ENCODE measurements around the gene CHST15. TPM values are rescaled to one million over a fixed set of nuclear protein-coding genes. Genes with fewer than 3 reads are reported as not detected.
A peak's percentile ranks its signal among the peaks of the same experiment; 100 is the strongest.

CHST15 gene
- polyA plus RNA-seq, 5 donors, result 11.4 to 16.6 (median 14.5) TPM

DNA sequence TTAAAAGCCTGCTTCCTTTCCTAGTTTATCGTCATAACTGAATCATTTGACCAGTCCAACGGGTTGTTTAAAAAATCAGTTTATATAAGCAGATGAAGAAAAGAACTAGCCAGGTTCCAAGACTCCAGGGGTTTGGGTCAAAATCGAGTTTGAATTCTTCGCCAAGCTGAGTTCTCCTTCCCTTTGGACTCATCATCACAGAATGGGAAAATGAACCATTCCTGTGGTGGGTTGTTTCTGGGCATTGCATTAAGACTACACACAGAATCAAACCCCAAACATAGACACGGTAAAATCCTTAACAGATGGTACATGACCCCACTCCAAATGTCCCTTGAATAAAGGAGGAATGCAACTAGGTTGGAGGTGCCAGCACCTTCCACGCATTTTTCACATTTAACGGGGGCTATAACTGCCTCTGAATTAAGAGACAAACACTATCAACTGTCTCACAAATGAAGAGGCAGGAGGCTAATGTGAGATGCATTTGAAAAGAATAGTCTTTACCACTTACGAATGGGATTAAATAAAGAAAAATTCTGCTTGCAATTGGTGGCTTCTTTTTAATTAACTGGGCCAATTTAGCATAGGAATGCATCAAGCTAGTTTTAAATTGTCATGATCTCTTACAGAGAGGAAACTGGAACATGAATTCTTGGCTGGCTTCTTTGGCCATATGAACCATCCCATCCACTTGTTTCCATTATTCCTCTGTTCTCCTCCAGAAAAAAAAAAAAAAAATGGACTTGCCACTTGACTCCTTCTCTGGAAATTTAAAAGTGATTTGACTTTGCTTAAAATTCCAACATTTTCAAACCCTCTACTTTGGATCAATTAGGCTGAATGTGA lies 61.1 kb downstream of the CHST15 start:
- no peak for DNase-seq

DNA sequence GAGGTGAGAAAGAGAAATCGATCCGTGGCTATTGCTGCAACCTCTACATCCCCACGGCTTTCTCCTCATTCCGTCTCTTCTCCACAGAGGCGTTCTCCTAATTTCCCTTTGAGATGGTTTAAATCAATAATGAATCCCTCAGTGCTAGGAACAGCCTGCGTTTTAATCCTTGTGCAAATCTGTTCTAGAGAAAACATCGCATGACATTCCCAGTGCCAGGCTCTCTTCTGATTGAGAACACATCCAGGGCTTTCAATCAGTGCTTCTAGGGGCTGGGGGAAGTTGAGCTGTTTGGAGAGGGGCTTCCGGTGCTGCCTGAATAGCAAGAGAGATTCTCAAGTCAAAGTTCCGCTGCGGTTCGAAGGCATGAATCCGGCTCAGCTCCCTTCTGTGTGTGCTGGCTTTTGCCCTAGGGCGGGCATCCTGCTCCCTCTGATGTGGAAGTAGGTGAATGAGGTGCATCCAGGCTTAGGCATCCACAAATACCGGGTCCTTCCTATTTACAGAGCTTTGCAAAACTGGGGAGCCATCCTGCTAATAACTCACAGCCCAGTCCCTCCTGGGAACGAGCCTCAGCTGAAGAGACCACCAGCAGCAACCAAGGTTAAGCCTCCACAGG lies 62.8 kb downstream of the CHST15 start:
- DNase-seq, result no peak

DNA sequence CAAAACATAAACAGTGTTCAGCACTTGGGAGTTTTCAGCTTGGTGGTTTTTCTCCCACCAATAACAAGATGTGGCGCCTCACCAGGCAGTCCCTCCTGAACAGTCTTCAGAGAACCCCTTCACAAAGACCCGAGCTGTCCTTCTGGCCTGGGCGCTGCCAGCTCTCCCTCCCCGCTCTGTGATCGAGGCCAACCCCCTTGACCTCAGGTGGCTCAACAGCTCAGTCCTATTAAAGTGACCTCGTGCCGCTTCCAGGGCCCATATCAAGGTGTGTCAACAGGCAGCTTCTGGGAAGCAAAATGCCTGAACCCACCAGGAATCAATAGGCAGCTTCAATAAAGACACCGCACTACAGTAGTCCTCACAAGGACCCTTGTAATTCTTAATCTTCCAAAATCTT lies 63.3 kb downstream of the CHST15 start:
- DNase-seq, result no peak

DNA sequence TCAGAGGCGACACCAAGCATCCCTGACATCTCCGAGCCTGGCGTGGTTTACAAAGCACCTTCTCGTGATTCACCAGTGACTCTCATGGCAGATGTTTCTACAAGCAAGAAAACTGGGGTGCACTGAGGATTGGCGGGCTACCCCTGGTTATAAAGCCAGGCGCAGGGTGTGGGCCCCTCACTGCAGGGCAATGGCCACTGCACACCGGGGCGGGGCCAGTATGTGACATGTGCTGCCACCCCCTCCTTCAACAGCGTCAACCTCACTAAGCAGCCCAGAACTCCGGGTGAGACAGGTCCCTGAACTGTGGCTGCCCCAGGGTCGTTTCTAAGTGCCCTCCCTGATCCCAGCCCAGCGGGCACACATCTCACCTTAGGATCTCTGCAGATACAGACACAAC lies 63.8 kb downstream of the CHST15 start:
- no peak for DNase-seq

DNA sequence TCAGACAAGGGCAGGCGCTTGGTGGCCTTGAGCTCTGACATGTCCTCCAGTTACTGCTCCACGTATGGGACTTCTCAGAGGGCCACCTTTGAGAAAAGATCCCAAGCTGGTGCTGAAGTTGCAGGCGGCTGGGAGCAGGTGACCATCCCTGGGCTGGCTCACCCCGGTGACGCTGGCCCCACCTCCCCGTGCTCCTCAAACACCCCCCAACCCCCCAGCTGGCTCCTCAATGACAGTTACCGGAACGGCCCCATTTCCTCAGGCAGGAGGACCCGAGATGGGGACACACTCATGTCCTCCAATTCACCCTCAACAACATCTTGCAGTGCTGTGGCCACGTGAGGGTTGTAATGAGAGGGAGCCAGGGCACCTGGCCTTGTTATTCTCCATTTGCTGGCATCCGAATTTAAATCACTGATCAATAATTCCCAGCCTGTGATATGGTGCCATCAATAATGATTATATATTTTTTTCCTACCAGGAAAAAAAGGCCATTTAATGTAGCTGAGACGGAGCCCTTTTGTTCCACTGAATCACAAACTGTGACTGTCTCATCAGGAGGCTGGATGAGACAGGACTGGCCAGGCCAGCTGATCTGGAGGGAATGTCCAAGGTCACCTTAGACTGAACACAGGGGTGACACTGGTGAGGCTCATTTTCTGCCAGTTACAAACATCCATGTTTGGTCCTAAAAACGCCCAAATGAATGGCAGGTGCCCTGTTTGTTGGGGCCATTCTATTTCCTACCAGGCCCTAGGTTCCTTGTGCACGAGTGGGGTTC lies 64.5 kb downstream of the CHST15 start:
- DNase-seq, result no peak

DNA sequence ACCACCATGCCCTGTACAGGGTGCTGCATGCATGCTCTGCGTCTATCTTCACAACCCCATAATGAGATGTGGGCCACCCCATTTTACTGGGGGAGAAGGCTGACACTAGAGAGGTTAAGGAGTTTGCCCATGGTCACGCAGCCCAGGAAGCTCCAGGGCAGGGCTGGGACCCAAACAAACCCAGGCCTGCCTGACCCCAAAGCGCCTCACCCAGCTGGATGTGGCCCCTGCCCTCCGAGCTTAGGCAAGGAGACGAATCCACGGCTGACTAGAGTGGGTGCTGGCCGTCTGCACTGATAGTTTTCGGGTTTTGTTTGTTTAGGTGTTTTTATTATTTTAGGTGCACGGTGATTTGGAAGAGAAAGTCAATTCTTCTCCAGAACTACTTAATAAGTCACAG lies 65.7 kb downstream of the CHST15 start:
- DNase-seq, result no peak

DNA sequence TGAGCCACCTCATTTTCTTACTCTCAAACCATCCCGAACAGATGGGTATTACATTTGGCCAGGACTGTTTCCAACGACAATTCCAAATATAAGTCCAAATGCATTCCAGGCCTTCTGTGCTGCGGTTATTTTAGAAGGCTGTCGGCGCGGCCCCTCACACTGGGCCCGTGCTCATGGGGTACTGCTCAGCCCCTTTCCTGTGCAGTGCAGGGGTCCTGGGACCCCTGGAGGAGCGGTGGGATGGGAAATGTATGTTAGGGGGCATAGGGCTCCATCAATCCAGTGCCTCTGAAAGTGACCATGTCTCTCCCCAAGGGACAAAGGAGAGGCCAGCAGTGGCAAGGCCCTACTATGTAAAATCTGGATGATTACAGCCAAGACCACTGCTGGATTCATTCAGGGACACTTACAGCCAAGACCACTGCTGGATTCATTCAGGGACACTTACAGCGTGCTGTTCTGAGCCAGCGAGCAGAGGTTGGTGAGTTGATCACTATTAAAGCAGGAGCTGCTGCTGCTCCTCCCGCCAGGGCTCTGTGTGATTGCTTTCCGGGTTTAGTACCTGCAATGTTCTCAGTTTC lies 66.3 kb downstream of the CHST15 start:
- peak; percentile 88 to 89 for DNase-seq

DNA sequence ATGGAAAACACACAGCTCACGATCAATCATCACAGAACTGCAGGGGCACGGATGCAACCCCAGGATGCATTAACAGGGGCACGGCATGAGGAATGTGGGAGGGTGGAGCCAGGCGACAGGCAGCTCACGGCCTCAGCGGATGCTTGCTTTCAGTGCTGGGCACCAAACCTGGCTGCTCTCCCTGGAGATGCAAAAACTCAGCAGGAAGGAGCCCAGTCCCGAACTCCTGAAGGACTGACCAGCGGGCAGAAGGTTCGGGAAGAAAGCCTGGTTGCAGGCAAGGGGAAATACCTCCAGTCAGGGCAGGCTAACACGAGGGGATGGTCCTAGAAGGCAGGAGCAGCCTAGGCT lies 66.8 kb downstream of the CHST15 start:
- DNase-seq, result no peak

DNA sequence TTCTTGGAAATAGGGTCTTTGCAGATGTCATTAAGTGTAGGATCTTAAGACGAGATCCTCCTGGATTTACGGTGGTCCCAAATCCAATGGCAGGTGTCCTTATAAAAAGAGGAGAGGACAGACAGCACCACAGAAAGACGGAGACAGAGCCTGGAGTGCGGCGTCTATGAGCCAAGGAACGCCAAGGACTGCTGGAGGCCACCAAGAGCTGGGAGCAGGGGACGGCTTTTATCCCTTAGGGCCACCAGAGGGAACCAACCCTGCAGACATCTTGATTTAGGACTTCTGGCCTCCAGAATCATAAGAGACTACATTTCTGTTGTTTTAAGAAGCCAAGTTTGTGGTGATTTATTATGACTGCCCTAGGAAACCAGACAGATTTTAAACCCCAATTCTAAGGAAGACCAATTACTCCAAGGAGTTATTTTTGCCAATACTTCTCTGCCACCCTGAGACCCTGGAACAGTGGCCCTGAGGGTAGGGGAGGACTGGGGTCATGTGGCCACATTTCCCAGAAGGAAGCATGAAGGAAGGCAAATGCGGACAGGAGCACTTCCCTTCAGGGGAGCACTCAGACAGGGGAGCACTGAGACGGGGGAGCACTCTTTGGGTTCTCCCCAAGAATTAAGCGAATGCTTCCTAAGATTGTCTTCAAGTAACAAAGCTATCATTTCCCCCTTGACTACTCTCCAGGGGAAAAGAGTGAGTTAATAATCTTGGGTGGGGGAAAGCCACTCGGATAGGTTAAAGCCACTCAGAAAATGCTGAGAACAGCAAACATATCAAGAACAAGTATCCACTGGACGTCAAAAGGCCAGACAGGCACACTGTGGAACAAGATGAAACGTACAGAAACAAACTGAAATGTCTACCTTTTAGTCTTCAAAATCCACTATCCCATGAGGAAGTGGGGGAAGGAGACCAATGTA lies 67.5 kb downstream of the CHST15 start:
- peak in 1 of 2 donors; percentile 37 for DNase-seq

DNA sequence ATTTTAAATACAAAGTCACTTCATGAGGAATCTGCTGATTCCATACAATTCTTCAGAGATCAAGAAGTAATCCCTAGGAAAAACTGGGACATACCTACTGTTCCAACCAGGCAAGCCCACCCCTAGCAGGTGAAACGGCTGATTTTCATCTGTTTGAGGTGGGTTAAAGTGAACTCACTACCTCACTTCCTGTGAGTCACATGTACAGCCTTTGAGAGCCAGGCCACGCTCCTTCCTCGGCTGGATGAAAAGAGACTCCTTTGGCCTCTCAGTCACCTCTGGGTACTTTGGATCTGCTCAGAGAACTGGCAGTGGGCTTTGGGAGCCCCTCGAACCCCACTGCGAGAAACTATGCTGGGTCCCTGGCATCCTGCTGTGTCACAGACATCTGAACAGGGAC lies 68.2 kb downstream of the CHST15 start:
- DNase-seq, result no peak

DNA sequence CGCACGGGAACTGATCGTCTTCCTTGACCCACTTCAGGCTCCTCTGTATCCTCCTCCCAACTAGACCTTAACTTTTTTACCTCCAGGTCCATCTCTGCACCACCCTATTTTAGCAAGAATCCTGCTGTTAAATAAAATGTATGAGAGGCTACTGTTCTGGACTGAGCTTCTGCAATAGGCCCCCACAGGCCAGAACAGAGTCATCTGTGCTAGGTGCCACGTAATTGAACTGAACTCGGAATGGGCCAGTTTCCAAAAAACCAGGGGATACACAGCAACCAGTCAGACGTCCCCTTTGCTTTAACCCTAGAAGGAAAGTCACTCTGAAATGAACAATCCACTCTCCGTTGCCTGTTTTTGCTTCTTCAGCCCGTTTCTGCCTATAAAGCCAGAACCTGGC lies 71.3 kb downstream of the CHST15 start:
- DNase-seq, result no peak

DNA sequence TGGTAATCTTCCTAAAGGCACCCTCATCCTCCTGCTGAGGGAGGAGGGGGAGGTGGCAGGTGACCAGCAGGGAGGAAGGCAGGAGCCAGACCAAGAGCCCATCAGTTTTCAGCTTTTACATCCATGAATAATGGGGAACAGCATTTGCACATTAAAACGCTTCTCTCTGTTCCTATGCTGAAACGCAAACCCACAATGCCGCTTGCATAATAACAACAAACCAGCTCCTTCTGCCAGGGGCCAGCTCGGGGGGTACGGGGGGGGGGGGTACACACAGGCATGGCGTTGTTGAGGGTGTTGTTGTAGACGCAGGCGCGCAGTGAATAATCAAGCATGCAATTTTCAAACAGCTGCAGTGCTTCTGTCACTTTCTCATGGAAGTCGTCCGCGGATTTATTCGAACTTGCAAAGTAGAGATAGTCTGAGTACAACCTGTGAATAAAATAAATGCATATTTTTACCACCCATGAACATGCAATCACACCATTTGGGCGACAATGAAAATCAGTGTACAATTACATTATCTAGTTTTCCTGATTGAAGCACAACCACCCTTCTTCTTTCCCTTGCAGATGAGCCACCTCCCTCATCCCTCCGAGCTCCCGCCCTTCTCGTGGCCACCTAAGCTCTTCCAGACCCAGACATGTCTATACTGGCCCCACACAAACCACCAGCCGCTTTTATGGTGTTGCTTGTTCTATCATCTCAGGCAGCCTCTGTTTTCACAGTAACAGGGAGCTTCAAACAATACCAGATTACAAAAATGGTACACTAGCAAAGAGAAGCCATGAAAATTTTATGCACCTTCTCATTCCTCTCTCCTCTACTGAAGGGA lies 72.2 kb downstream of the CHST15 start:
- DNase-seq, result no peak

DNA sequence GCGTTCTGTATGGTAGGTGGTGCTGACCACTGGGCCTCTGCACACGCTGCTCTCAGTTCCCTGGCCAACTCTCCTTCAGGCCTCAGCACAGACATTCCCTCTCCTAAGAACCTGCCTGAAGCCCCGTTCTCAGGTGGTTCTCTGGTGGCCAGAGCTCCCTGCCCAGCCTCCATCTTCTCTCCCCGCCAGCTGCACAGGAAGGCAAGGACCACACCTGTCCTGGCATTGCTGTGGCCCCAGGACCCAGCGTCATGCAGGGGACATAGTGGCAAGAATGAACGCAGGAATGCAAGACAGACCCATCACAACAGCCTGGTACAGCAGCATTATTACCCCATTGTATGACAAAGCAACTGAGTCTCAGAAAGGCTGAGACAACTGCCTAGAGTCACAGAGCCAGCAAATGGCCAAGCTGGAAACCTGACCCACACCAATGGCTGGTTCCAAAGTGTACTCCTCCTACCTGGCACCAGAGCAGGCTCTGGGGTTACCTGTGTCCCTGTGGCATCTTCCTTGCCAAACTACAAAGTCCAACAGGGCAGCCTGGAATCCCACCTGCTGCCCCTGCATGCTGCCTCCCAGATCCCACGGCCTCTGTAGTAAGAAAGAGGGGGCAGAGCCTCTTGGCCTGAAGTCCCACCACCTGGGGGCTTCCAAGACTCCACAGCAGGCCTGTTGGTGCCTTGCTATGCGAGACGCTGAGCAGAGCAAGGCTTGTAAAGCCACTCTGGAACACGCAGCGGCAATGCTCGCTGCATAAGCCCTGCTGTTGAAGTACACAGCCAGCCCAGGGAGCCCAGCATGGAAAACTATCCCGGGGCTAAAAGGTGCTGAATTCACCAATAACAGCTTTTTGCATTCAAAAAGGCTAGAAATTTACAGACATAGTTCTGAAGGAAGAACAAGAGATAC lies 73.3 kb downstream of the CHST15 start:
- no peak for DNase-seq

DNA sequence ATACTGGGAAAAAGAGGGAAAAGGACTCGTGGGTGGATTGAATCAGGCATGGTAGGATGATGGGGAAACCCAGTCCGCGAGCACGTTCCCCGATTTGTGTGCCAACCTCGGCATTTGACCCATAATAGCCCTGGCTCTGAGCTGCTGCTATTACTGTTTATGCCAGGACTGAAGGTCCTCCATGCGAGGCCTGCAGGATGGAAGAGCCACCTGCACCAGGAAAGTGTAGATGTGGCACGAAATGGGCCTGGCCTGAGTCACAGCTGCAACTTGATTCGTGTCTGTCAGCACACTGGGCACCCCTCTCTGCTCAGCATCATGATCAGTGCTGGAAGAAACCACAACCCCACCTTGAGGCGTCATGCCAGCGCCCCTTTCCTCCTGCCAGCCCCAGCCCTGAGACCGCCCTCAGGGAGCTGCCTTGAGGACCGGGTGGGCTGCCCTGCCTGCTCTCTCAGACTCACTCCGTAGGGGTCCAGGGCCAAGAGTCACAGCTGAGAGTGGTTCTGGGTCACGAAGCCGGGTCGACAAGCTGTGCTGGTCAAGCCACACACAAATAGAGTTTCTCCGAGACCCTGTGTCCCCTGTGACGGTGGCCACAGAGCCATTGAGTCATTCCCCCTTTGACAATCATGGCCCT lies 74.4 kb downstream of the CHST15 start:
- DNase-seq, result no peak

DNA sequence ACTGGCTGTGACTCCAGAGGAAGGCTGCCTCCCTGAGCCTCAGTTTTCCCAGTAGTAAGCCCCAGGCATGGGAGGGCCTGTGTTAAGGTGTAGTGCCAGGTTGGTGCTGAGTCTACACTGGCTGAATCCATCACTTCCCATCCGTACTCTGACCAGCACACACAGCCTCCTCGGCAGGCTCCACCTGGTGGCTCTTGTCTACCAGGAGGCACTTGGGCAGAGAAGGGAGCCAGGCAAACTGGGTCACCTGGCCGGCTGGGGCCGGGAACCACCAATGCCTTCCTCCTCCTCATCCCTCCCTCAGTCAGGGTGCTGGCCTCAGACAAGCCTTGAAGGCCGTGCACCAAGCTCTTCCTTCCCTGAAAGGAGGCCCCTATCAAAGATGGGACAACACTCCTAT lies 75.7 kb downstream of the CHST15 start:
- no peak for DNase-seq

DNA sequence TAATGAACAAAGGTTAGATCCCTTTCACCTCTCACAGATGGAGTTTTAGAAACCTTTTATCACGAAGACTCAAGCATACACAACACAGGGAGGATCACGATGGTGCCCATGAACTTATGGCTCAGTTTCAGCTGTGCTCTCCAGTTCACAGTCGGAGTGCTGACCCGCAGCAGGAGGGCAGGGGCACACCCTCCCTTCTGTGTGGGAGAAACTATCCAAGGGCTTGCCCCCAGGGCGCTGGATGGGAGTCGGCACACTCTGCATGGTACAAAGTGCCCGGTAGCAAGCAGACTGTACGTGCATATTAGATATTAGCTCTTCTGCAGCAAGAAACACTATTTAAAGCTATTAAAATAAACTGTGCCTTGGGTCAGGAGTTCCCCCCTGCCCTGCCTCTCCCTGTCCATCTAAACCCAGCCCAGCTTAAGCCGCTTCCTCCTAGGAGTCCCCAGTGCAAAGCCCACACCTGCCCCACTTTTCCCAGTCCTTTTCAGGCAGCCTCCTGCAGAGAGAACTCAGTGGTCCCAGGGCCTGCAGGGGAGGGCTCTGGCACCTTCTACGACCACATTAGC lies 76.5 kb downstream of the CHST15 start:
- DNase-seq, result no peak

DNA sequence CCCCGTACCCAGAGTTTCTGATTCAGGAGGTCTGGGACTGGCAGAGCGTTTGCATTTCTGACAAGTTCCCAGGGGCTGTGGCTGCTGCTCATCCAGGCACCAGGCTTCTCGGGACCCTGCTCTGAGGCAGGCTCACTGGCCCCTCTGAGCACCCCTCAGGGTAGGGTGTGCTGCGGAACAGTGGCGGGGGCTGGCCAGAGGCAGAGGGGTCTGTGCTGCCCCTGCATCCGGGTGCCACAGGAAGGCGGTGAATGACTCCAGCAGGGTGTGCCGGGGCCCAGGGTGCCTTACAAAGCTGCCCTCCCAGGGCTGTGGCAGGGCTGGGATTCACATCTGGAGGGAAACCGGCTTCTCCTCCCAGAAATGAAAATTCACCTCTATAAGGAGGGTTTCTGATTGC lies 77.4 kb downstream of the CHST15 start:
- no peak for DNase-seq

DNA sequence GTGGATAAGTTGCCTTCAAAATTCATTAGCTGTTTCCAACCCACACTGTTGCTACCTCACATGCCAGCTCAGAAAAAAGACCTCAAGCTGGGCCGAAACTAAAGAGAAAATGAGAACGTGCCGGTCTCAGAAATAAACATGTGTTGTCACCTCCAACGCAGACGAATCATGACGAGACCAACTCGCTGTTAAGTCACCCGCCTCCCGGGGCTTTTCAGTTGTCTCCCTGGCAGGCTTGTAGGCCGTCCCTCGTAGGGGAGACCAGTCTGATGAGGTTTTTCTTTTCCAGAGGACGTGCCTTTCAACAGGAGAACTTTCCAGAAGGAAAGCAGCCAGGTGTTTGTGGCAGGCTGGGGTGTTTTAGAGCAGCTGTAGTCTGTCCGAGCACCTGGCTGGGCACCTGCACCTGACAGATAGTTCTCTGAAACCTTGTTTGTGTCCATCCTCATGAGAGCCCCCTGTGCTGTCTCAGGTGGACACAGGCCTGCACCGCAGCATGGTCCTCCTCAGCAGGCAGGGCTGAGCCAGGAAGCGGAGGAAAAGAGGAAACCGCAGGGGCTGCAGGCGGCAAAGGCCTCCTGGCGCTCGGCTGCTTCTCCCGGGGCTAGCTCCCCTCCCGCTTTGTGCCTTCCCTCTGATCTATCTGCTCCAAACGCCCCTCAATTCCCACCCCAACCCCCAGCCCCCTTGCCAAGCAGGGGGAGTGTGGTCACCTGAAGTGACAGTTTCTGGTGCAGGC lies 78.8 kb downstream of the CHST15 start:
- no peak for DNase-seq

All from right lung (tissue), 5 donors.